Measurements from ENCODE around the gene COL20A1. TPM values are rescaled to one million over a fixed set of nuclear protein-coding genes. Genes with fewer than 3 reads are reported as not detected.
"Not testable (repeated sequence)": the region's sequence is repeated elsewhere in the genome, so short reads cannot be mapped to it uniquely, and the experiment has no call there.

COL20A1 gene
- polyA plus RNA-seq (2013, experiment 1 of 4), result not detected
- polyA plus RNA-seq (2013, experiment 2 of 4), result 0.14 TPM
- polyA plus RNA-seq (2013, experiment 3 of 4), result 0.27 TPM
- polyA plus RNA-seq (2013, experiment 4 of 4), result 0.12 TPM

DNA sequence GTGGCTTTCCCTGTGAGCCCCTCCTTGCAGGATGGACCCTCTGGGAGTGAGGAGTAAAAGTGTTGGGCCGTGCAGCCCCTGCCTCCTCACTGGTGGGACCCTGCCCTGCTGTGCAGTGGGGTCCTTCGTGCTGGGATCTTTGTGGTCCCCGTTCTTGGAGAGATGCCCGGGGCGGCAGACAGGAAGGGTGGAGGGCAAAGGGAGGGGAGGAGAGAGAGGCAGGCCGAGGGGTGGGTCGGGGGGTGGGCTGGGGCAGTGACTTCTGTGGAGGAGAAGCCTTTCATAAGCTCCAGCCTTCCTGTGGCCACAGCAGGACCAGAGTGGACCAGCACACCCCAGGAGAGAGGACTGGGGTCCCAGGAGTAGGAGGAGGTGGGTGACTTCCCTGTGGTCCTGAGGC is at the start of gene COL20A1:
Gene COL20A1 (plus strand): TSS at position 283 of the 400 bp plus-strand sequence. CDS start 1,922 bp downstream, outside the sequence.
- no peak within 1 kb of the TSS for H3K4me3 ChIP-seq (ENCODE audit: insufficient read depth, low read depth, low read length)
- WGBS, 2 experiments, result 80% methylated on average over 7 of the region's 7 CpGs

DNA sequence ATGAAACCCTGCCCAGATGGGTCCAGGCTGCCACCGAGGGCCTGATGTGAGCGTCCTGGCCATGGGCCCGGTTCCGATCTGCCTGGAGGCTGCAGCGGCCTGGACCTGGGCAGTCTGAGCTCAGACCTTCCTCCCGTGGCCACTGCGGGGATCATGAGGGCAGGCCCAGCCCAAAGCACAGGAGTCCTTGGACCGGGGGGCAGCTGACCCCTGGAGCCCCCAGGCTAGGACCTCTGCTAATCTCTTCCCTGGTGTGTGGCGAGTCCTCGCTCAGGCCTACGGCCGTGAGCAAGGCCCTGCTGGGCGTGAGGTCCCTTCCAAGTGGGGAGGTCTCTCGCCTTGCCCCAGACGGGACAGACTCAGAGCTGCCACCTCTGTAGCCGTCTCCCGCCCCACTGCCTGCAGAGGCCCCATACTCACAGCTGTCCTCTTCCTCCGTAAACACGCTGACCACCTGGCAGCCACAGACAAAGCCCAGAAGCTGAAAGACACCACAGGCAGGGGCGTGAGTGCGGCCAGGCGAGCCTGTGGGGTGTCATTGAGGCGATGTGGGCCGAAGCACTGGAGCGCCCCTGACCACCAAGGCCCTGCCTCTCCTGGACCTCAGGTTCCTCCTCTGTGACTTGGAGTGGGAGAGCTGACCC is 49.3 kb upstream of the COL20A1 start:
- 85% methylated on average over 25 of the region's 25 CpGs for WGBS, 2 experiments
- H3K4me1 ChIP-seq (ENCODE audit: control insufficient read depth, insufficient read depth, low read length), result peaks cover 22% of the 10 kb centered on the region
- H3K4me3 ChIP-seq (ENCODE audit: insufficient read depth, low read depth, low read length), result no peak overlapping the region
- H3K27ac ChIP-seq (ENCODE audit: insufficient read depth, low read depth, low read length, poor library complexity, severe bottlenecking), result no peak overlapping the region
- no peaks in the 10 kb centered on the region for H3K36me3 ChIP-seq (ENCODE audit: control insufficient read depth, insufficient read depth, low read length)
- no peaks in the 10 kb centered on the region for H3K9me3 ChIP-seq (ENCODE audit: control insufficient read depth, low read length)
- H3K27me3 ChIP-seq (ENCODE audit: control insufficient read depth, insufficient read depth, low read length, poor library complexity, severe bottlenecking), result no peaks in the 10 kb centered on the region

More for the DNA sequence above, at the start of gene COL20A1:
- peaks cover 14% of the 10 kb centered on the region for H3K27me3 ChIP-seq (ENCODE audit: control insufficient read depth, insufficient read depth, low read length, poor library complexity, severe bottlenecking)
- peaks cover 23% of the 10 kb centered on the region for H3K4me1 ChIP-seq (ENCODE audit: control insufficient read depth, insufficient read depth, low read length)
- H3K9me3 ChIP-seq (ENCODE audit: control insufficient read depth, low read length), result no peaks in the 10 kb centered on the region
- H3K36me3 ChIP-seq (ENCODE audit: control insufficient read depth, insufficient read depth, low read length), result peaks cover 5% of the 10 kb centered on the region
- H3K27ac ChIP-seq (ENCODE audit: insufficient read depth, low read depth, low read length, poor library complexity, severe bottlenecking), result no peak within 1 kb of the TSS

DNA sequence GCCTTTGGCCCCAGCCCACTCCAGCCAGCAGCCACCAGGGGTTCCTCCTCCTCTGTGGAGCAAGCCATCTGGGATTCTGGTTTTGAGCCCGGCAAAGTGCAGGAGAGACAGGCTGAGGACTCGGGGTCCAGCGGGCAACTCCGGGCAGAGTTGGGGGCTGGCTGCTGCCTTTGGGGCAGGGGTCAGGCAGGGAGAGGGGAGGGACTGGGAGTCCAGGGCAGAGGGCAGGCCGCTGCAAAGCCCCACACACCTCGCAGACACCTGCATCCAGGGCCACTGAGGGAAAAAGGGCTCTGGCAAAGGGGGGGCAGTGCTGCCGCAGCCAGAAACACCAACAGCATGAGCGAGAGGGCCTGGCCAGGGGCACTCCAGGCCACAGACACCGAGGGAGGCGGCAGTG is 48.5 kb upstream of the COL20A1 start:
- no peak overlapping the region for H3K4me3 ChIP-seq (ENCODE audit: insufficient read depth, low read depth, low read length)
- H3K27ac ChIP-seq (ENCODE audit: insufficient read depth, low read depth, low read length, poor library complexity, severe bottlenecking), result no peak overlapping the region
- 94 to 95% methylated on average over 10 of the region's 10 CpGs for WGBS, 2 experiments
- H3K36me3 ChIP-seq (ENCODE audit: control insufficient read depth, insufficient read depth, low read length), result no peaks in the 10 kb centered on the region
- H3K27me3 ChIP-seq (ENCODE audit: control insufficient read depth, insufficient read depth, low read length, poor library complexity, severe bottlenecking), result no peaks in the 10 kb centered on the region
- peaks cover 22% of the 10 kb centered on the region for H3K4me1 ChIP-seq (ENCODE audit: control insufficient read depth, insufficient read depth, low read length)
- no peaks in the 10 kb centered on the region for H3K9me3 ChIP-seq (ENCODE audit: control insufficient read depth, low read length)

GRCh38 chr20:63246490-63247288 is 46.3 kb upstream of the COL20A1 start:
- WGBS, 2 experiments, result 69 to 70% methylated on average over 50 of the region's 50 CpGs
- Histone ChIP-seq H3K4me1 (ENCODE audit: control insufficient read depth, insufficient read depth, low read length) (peaks cover 22% of the 10 kb centered on the region), H3K4me3 (ENCODE audit: insufficient read depth, low read depth, low read length) (no peak overlapping the region), H3K36me3 (ENCODE audit: control insufficient read depth, insufficient read depth, low read length) (no peaks in the 10 kb centered on the region), H3K27me3 (ENCODE audit: control insufficient read depth, insufficient read depth, low read length, poor library complexity, severe bottlenecking) (no peaks in the 10 kb centered on the region), H3K27ac (ENCODE audit: insufficient read depth, low read depth, low read length, poor library complexity, severe bottlenecking) (no peak overlapping the region), H3K9me3 (ENCODE audit: control insufficient read depth, low read length) (no peaks in the 10 kb centered on the region)

GRCh38 chr20:63247671-63248228 is 45.2 kb upstream of the COL20A1 start:
- Histone ChIP-seq H3K9me3 (ENCODE audit: control insufficient read depth, low read length) (no peaks in the 10 kb centered on the region), H3K27me3 (ENCODE audit: control insufficient read depth, insufficient read depth, low read length, poor library complexity, severe bottlenecking) (peaks cover 3% of the 10 kb centered on the region), H3K27ac (ENCODE audit: insufficient read depth, low read depth, low read length, poor library complexity, severe bottlenecking) (no peak overlapping the region), H3K36me3 (ENCODE audit: control insufficient read depth, insufficient read depth, low read length) (no peaks in the 10 kb centered on the region), H3K4me3 (ENCODE audit: insufficient read depth, low read depth, low read length) (no peak overlapping the region), H3K4me1 (ENCODE audit: control insufficient read depth, insufficient read depth, low read length) (peaks cover 32% of the 10 kb centered on the region)
- WGBS, 2 experiments, result 89 to 91% methylated on average over 24 of the region's 24 CpGs

- Histone ChIP-seq H3K4me3 (ENCODE audit: insufficient read depth, low read depth, low read length) (no peak overlapping the region), H3K27ac (ENCODE audit: insufficient read depth, low read depth, low read length, poor library complexity, severe bottlenecking) (no peak overlapping the region), H3K4me1 (ENCODE audit: control insufficient read depth, insufficient read depth, low read length) (peaks cover 31% of the 10 kb centered on the region), H3K9me3 (ENCODE audit: control insufficient read depth, low read length) (no peaks in the 10 kb centered on the region), H3K36me3 (ENCODE audit: control insufficient read depth, insufficient read depth, low read length) (no peaks in the 10 kb centered on the region), H3K27me3 (ENCODE audit: control insufficient read depth, insufficient read depth, low read length, poor library complexity, severe bottlenecking) (peaks cover 15% of the 10 kb centered on the region)
- 91% methylated on average over 25 of the region's 25 CpGs for WGBS, 2 experiments
Measured at GRCh38 chr20:63248835-63249591, 44.0 kb upstream of the COL20A1 start.

DNA sequence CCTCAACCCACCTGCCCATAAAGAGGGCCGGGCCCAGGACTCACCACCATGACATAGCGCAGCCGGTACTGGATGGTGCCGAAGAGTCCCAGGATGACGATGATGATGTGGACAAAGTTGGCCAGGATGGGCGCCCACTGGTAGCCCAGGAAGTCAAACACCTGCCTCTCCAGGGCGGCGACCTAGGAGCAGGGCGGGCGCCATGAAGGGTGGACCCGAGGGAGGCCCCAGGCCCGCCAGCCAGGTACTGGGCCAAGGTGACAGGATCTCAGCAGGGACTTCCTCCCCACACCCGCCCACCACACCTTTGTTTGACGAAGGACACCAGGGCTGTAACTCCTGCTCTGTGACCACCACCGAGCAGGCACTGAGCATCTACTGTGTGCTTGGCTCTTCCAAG is 43.1 kb upstream of the COL20A1 start:
- peaks cover 32% of the 10 kb centered on the region for H3K4me1 ChIP-seq (ENCODE audit: control insufficient read depth, insufficient read depth, low read length)
- H3K9me3 ChIP-seq (ENCODE audit: control insufficient read depth, low read length), result no peaks in the 10 kb centered on the region
- H3K27me3 ChIP-seq (ENCODE audit: control insufficient read depth, insufficient read depth, low read length, poor library complexity, severe bottlenecking), result peaks cover 23% of the 10 kb centered on the region
- no peaks in the 10 kb centered on the region for H3K36me3 ChIP-seq (ENCODE audit: control insufficient read depth, insufficient read depth, low read length)
- WGBS, 2 experiments, result 94 to 96% methylated on average over 15 of the region's 15 CpGs
- H3K27ac ChIP-seq (ENCODE audit: insufficient read depth, low read depth, low read length, poor library complexity, severe bottlenecking), result no peak overlapping the region
- no peak overlapping the region for H3K4me3 ChIP-seq (ENCODE audit: insufficient read depth, low read depth, low read length)

DNA sequence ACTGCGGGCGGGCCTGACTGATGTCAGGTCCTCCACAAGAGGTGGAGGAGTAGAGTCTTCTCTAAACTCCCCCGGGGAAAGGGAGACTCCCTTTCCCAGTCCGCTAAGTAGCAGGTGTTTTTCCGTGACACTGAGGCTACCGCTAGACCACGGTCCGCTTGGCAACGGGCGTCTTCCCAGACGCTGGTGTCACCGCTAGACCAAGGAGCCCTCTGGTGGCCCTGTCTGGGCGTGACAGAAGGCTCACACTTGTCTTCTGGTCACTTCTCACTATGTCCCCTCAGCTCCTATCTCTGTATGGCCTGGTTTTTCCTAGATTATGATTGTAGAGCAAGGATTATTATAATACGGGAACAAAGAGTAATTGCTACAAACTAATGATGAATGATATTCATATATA is 41.6 kb upstream of the COL20A1 start:
- not testable (repeated sequence) for H3K27ac ChIP-seq (ENCODE audit: insufficient read depth, low read depth, low read length, poor library complexity, severe bottlenecking)
- peaks cover 27% of the 10 kb centered on the region for H3K27me3 ChIP-seq (ENCODE audit: control insufficient read depth, insufficient read depth, low read length, poor library complexity, severe bottlenecking)

DNA sequence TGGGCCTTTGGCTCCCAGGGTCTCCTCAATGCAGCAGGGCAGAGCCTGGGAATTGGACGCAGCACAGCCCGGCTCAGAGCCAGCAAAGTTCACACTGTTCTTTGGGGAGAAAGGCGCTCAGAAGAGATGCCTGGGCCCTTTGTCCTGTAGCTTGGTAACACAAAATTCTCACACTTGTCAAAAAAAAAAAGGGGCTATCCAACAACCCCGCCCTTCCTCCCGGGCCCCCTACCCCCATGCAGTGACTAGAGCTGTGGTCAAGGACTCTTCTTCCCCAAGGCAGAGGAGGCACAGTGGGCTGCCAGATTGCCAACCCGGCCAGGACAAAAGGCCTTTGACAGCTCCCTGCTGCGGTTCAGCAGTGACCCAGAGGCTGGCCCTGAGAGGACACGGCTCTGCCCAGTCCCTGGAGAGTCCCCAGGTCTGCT is 40.7 kb upstream of the COL20A1 start:
- Histone ChIP-seq H3K4me1 (ENCODE audit: control insufficient read depth, insufficient read depth, low read length) (peaks cover 32% of the 10 kb centered on the region), H3K27me3 (ENCODE audit: control insufficient read depth, insufficient read depth, low read length, poor library complexity, severe bottlenecking) (peaks cover 27% of the 10 kb centered on the region), H3K4me3 (ENCODE audit: insufficient read depth, low read depth, low read length) (no peak overlapping the region), H3K36me3 (ENCODE audit: control insufficient read depth, insufficient read depth, low read length) (no peaks in the 10 kb centered on the region), H3K27ac (ENCODE audit: insufficient read depth, low read depth, low read length, poor library complexity, severe bottlenecking) (peak overlapping the region; percentile 19), H3K9me3 (ENCODE audit: control insufficient read depth, low read length) (no peaks in the 10 kb centered on the region)
- 25 to 29% methylated on average over 8 of the region's 8 CpGs for WGBS, 2 experiments

More for the DNA sequence above, 41.6 kb upstream of the COL20A1 start:
- H3K9me3 ChIP-seq (ENCODE audit: control insufficient read depth, low read length); H3K36me3 ChIP-seq (ENCODE audit: control insufficient read depth, insufficient read depth, low read length); H3K4me3 ChIP-seq (ENCODE audit: insufficient read depth, low read depth, low read length): not testable (repeated sequence)
- H3K4me1 ChIP-seq (ENCODE audit: control insufficient read depth, insufficient read depth, low read length), result peaks cover 34% of the 10 kb centered on the region
- 40 to 52% methylated on average over 12 to 13 of the region's 14 CpGs for WGBS, 2 experiments
